Hippocampal formation (tissue), 2 donors: ENCODE measurements around the gene FAM110C.
"Not testable (repeated sequence)": the region's sequence is repeated elsewhere in the genome, so short reads cannot be mapped to it uniquely, and the experiment has no call there.

Experiments used
- DNase-seq, 2 donors: peaks; one replicate each; lab custom pipeline; 2025; lab: John Stamatoyannopoulos, UW

The FAM110C gene

GRCh38 chr2:46471-47345, at the start of gene FAM110C:
Gene FAM110C, minus strand, starts transcription at chr2:46505. Its CDS starts 120 bp downstream, at chr2:46385.
- peak; percentile 21 to 42 for DNase-seq

GRCh38 chr2:92326-92725, 46.0 kb upstream of the FAM110C start:
- no peak for DNase-seq

- no peak for DNase-seq
Measured at GRCh38 chr2:90645-91312, 44.5 kb upstream of the FAM110C start.

- DNase-seq = no peak
Measured at GRCh38 chr2:85761-86160, 39.5 kb upstream of the FAM110C start.

GRCh38 chr2:84121-84520, 37.8 kb upstream of the FAM110C start:
- no peak for DNase-seq

GRCh38 chr2:80971-81736, 34.8 kb upstream of the FAM110C start:
- no peak for DNase-seq

GRCh38 chr2:80378-80777, 34.1 kb upstream of the FAM110C start:
- no peak for DNase-seq

- DNase-seq = no peak
Measured at GRCh38 chr2:71309-72035, 25.2 kb upstream of the FAM110C start.

- no peak for DNase-seq
Measured at GRCh38 chr2:69366-70344, 23.4 kb upstream of the FAM110C start.

GRCh38 chr2:68637-69036, 22.3 kb upstream of the FAM110C start:
- DNase-seq = not testable (repeated sequence)

GRCh38 chr2:66853-67252, 20.5 kb upstream of the FAM110C start:
- DNase-seq = no peak

- no peak for DNase-seq
Measured at GRCh38 chr2:65121-65520, 18.8 kb upstream of the FAM110C start.

- DNase-seq = no peak
Measured at GRCh38 chr2:55587-56448, 9.5 kb upstream of the FAM110C start.

GRCh38 chr2:51613-52012, 5.3 kb upstream of the FAM110C start:
- DNase-seq = no peak

GRCh38 chr2:47737-48136, 1.4 kb upstream of the FAM110C start:
- no peak for DNase-seq

GRCh38 chr2:47346-47725, 1.0 kb upstream of the FAM110C start:
- DNase-seq = no peak

GRCh38 chr2:46131-46470, 204 bp downstream of the FAM110C start:
- DNase-seq = no peak

GRCh38 chr2:45342-46130, 769 bp downstream of the FAM110C start:
- DNase-seq = no peak

GRCh38 chr2:44748-45341, 1.5 kb downstream of the FAM110C start:
- no peak for DNase-seq
